GM20431 (cell line): Measurements from ENCODE around the gene PPP1R14C.

ENCODE experiments used
- in situ Hi-C: fragments of 300-500 bp; cut with MseI, MboI; formaldehyde crosslinking; loops from one replicate; pipeline ENCODE4 v1.15.0; 2020; ENCODE audit warnings: low sequenced_read_pairs; ENCODE audit not compliant: unreplicated experiment

Gene PPP1R14C

GRCh38 chr6:150208611-150209352 lies 65.9 kb downstream of the PPP1R14C start:
- in situ Hi-C loops: no loop called here

- in situ Hi-C loops: no loop called here
Measured at GRCh38 chr6:150209415-150209814, 66.6 kb downstream of the PPP1R14C start.

- in situ Hi-C loops: no loop called here
Measured at GRCh38 chr6:150211700-150212511, 69.1 kb downstream of the PPP1R14C start.

GRCh38 chr6:150212778-150213177 lies 69.9 kb downstream of the PPP1R14C start:
- in situ Hi-C loops: no loop called here

GRCh38 chr6:150213301-150213700 lies 70.5 kb downstream of the PPP1R14C start:
- in situ Hi-C loops: no loop called here

GRCh38 chr6:150214310-150214709 lies 71.5 kb downstream of the PPP1R14C start:
- in situ Hi-C loops: no loop called here

GRCh38 chr6:150220634-150221551 lies 78.0 kb downstream of the PPP1R14C start:
- in situ Hi-C loops: no loop called here

GRCh38 chr6:150224820-150225219 lies 82.0 kb downstream of the PPP1R14C start:
- in situ Hi-C loops: no loop called here

- in situ Hi-C loops: no loop called here
Measured at GRCh38 chr6:150227281-150227680, 84.4 kb downstream of the PPP1R14C start.

GRCh38 chr6:150228072-150228733 lies 85.4 kb downstream of the PPP1R14C start:
- in situ Hi-C loops: no loop called here

GRCh38 chr6:150229436-150230163 lies 86.8 kb downstream of the PPP1R14C start:
- in situ Hi-C loops: no loop called here

- in situ Hi-C loops: no loop called here
Measured at GRCh38 chr6:150230164-150230561, 87.3 kb downstream of the PPP1R14C start.

- in situ Hi-C loops: no loop called here
Measured at GRCh38 chr6:150230832-150231524, 88.1 kb downstream of the PPP1R14C start.

GRCh38 chr6:150231525-150231850 lies 88.6 kb downstream of the PPP1R14C start:
- in situ Hi-C loops: no loop called here

GRCh38 chr6:150233843-150234269 lies 91.0 kb downstream of the PPP1R14C start:
- in situ Hi-C loops: no loop called here

GRCh38 chr6:150235218-150235617 lies 92.4 kb downstream of the PPP1R14C start:
- in situ Hi-C loops: no loop called here

- in situ Hi-C loops: no loop called here
Measured at GRCh38 chr6:150236114-150236513, 93.3 kb downstream of the PPP1R14C start.

- in situ Hi-C loops: no loop called here
Measured at GRCh38 chr6:150236544-150236943, 93.7 kb downstream of the PPP1R14C start.

- in situ Hi-C loops: no loop called here
Measured at GRCh38 chr6:150237626-150238025, 94.8 kb downstream of the PPP1R14C start.
